GM21367 (cell line): ENCODE results near the gene ZFHX3.
A peak's percentile ranks its signal among the peaks of the same experiment; 100 is the strongest.

ENCODE experiments used
- ATAC-seq: cut with Tn5 transposase; IDR thresholded peaks from one replicate; pipeline ENCODE4 v1.9.1; 2021; ENCODE audit not compliant: unreplicated experiment

ZFHX3 gene

GRCh38 chr16:72811188-72811720 lies 236.7 kb downstream of the ZFHX3 start:
- ATAC-seq = no peak

- no peak for ATAC-seq
Measured at GRCh38 chr16:72810480-72810879, 237.4 kb downstream of the ZFHX3 start.

- no peak for ATAC-seq
Measured at GRCh38 chr16:72809446-72809845, 238.5 kb downstream of the ZFHX3 start.

DNA sequence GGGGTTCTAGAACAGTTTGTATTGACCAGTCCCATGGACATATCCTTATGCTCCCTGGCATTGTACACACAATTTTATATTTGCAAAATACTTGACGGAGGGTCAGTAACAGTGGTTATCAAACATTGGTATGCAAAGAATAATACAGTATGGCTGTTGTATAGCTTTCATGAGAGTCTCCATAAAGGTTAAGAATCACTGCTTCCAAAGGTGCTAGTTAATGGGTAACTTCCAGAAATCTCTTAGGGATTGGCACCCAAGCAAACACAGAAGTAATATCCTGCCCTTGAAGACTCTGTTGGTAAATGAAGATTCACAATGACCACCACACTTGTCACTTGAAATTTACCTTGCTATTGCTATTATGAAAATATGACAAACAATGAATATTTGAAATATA lies 239.2 kb downstream of the ZFHX3 start:
- ATAC-seq = no peak

DNA sequence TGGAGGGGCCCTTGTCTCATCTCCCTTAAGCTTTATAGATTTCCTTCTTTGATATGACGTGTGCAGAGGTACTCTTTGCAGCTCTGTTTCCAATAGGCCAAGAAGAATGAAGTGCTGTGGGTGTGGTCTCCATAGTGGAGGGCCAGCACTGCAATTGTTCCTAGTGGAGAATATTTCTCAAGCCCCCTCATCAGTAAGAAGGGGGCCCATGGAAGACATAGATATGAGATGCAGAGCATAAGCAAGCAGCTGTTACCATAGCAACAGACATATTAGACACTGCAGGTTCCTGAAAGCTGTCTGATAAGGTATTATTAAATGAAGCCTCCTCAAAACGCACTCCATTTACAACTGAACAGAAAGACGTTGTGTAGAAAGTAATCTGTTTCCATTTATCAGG lies 240.7 kb downstream of the ZFHX3 start:
- ATAC-seq = no peak

GRCh38 chr16:72805486-72805885 lies 242.4 kb downstream of the ZFHX3 start:
- no peak for ATAC-seq

DNA sequence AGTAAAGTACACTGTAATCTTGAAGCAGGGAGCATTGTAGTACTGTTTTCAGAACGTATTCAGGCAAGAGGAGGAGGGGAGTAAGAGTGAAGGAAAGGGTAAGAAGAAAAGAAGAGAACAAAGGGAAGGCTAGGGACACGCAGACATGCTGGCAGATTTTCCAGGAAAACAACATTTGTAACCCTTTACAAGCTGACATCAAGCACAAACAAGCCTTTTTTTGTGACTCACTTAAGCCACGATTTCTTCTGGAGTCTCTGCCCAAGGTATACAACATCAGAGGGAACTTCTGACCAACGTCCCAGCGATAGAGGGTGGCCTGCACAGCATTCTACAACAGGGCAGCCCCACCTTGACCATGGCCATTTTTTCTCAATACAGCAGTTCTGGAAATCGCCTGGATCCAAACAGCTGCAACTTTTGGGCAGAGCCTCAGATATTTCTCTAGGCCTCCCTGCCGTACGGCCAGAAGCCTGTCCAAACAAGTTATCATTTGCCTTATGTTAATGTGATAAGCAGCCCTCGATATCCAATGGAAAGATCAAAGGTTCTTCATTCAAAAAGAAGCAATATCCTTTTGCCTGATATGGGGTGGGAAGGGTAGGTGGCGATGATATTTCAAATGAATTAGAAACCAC lies 247.3 kb downstream of the ZFHX3 start:
- no peak for ATAC-seq

- no peak for ATAC-seq
Measured at GRCh38 chr16:72798264-72798663, 249.7 kb downstream of the ZFHX3 start.

- no peak for ATAC-seq
Measured at GRCh38 chr16:72797621-72798020, 250.3 kb downstream of the ZFHX3 start.

- no peak for ATAC-seq
Measured at GRCh38 chr16:72796222-72796621, 251.7 kb downstream of the ZFHX3 start.

- ATAC-seq = no peak
Measured at GRCh38 chr16:72794986-72795385, 252.9 kb downstream of the ZFHX3 start.

- no peak for ATAC-seq
Measured at GRCh38 chr16:72794319-72794718, 253.6 kb downstream of the ZFHX3 start.

- no peak for ATAC-seq
Measured at GRCh38 chr16:72793716-72794115, 254.2 kb downstream of the ZFHX3 start.

DNA sequence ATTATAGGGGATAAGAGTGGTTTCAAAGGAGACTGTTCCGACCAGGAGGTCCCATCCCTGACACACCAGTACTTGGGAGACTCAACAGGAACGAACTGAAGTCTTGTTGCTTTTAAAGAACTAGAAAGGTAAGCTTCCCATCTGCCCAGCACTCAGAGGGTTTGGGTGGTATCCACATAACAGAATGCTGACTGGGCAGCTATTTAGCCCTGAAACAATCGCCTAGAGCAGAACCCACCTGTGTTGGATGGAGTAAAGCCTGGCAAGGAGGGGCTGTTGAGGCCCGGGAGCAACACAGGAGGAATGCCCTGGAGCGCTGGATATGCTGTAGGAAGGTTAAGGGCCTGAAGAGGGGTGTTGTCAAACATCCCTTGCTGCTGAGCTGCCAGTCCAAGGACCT lies 254.9 kb downstream of the ZFHX3 start:
- ATAC-seq = no peak

DNA sequence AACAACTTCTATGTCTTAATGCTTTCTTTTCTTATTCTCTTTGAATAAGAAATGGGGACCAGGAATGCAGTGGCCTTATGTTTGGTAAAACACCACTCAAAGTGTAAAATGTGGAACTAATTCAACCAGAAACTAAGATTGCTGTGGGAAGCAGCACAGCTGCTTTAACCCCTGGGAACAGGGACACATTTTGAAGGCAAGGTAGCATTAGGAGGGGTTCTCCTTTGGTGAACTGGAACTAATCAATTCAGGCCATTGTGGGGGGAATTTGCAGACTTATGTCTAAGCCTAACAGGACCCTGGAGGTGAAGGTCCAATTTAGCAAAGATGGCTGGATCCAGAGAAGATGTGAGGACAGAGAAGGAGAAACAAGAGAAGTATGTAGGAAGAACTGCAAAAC lies 256.1 kb downstream of the ZFHX3 start:
- ATAC-seq = no peak

GRCh38 chr16:72789921-72790320 lies 258.0 kb downstream of the ZFHX3 start:
- ATAC-seq = no peak

GRCh38 chr16:72789465-72789864 lies 258.5 kb downstream of the ZFHX3 start:
- ATAC-seq = no peak

- no peak for ATAC-seq
Measured at GRCh38 chr16:72788269-72788809, 259.6 kb downstream of the ZFHX3 start.

DNA sequence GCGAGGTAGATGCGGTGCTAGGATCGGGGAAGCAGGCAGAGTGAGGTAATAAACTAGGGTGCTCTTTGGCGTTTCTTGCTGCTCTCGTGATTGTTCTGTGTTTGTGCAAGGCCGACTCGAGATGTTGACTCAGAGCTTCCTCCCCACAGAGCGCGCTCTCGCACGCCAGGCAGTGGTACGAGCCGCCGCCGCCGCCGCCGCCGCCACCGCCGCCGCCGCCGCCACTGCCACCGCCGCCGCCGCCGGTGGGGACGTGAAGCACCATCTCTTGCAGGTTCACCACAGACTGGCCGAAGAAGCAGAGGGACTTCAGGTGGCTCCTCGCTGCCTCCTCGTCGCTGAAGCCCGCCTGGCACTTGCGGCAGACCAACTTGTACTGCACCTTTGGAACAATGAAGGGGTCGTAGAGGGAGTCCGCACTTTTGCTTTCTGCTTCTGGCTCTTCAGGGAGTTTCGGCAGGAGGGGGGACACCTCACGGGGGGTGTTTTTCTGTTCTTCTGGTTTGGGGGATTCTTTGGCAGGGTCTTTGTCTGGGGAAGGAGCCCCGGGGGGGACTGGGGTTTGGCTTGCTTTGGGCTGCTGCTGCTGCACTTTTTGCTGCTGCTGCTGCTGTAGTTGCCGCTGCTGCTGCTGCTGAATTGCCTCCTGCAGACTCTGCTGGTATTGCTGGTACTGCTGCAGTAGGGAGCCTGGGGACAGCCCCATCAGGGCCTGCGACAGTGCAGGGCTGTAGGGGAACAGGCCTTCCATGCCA lies 260.2 kb downstream of the ZFHX3 start:
- peak; percentile 77 for ATAC-seq

- no peak for ATAC-seq
Measured at GRCh38 chr16:72787130-72787513, 260.8 kb downstream of the ZFHX3 start.

DNA sequence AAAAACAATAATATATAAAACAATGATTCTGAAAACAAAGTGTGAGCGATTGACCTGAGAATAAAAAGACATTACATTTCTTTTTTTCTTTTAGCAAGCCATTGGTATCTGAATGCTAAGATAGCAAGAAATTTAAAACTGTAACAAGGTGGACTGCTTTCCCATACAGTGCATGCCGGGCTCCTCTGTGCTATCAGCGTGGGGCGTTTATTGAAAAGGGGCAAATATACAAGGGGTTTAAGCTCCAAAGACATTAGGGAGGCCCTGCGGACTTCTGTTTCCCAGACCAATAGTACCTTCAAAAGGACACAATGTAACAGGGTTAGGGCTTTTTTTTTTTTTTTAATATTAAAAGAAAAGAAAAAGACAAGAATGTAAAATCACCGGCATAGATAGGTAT lies 261.3 kb downstream of the ZFHX3 start:
- ATAC-seq = no peak

DNA sequence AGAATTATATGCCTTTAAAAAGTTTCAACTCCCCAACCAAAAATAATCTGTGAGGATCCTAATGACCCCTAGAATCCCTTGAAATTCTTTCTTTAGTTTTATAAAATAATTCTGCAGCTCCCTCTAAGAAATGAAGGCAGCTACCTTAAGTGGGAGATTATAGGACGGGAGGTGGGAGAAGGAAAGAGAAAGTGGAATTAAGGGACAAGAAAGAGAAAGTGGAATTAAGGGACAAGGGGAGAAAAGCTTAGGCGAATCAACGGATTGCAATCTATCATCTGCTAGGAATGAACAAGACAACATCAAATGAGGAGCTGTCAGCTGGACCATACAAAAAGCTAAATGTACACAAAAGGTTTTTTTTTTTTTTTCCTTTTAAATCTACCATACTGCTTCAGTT lies 262.0 kb downstream of the ZFHX3 start:
- ATAC-seq = no peak
